Nucleus accumbens (tissue), 56 donors: ENCODE results near the gene COMMD2.

Experiments used
- DNase-seq, 56 donors: peaks; one replicate each; lab custom pipeline; 2025; lab: John Stamatoyannopoulos, UW

The COMMD2 gene

GRCh38 chr3:149752051-149752787 lies at the start of gene COMMD2:
Gene COMMD2 (minus strand): TSS chr3:149752489. CDS start chr3:149752444, 45 bp downstream.
- DNase-seq = peak; percentile 9 to 83 (median 59)

- DNase-seq = no peak
These were observed 49.4 kb upstream of the COMMD2 start for GRCh38 chr3:149801639-149802038.

GRCh38 chr3:149801195-149801594 lies 48.9 kb upstream of the COMMD2 start:
- DNase-seq = no peak

- no peak for DNase-seq
These were observed 48.4 kb upstream of the COMMD2 start for GRCh38 chr3:149800693-149801092.

- no peak for DNase-seq
These were observed 43.7 kb upstream of the COMMD2 start for GRCh38 chr3:149796026-149796425.

DNA sequence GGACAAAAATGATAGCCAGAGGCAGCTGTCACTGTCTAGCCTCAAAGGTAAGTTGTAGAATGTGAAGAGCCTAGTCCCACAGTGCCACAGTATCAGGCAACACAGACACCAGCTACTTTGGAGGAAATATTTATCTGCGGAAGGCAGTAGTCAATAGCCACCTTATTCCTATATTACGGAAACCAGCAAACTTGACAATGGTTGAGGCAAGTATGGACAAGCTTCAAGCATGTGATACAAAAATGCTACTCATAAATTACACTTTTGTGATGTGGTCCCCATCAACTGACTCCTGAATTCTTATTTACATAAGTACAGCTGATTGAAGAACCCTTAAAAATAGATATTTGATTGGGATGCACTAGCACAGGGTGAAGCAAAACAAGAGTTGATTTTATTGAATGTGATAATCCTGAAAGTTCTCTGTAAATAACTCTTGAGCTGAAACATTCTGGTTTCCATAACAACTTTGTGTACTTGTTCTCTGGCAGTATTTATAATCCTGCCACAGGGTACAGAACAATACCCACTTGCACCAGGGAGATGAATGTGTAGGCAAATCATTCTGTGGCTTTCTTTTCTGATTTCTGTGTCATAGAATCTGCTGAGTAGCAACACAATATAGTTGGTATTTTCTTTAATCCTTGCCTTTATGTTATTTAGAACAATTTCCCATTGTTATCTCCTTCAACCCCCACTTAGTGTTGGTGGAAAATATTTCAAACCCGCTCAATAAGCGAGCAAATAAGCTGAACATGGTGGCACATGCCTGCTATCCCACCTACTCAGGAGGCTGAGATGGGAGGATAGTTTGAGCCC lies 40.4 kb upstream of the COMMD2 start, which contains the start of gene ANKUB1:
Gene ANKUB1, minus strand, starts transcription at position 103 of the 819 bp plus-strand sequence. CDS start 188 bp downstream, outside the sequence.
- no peak for DNase-seq

GRCh38 chr3:149790698-149791097 lies 38.4 kb upstream of the COMMD2 start:
- no peak for DNase-seq

DNA sequence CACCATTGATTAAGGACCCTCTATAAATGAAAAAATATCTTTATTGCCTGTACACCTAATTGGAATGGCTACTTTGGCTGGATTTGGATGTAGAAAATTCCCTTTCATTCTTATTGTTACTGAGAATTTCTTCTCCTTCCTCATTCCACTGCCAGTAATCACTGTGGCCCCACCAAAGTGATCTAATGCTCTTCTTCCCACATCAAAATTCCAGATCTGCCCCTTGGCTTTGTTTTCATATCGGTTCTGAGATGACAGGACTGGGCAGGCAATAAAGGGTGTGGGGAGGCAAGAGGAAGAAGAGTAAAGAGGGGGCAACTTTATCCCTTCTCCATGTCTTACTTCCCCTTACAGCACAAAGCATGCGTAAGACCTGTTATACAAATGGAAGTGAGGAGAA lies 38.0 kb upstream of the COMMD2 start:
- no peak for DNase-seq

- no peak for DNase-seq
These were observed 31.9 kb upstream of the COMMD2 start for GRCh38 chr3:149784064-149784704.

- no peak for DNase-seq
These were observed 31.3 kb upstream of the COMMD2 start for GRCh38 chr3:149783576-149783975.

DNA sequence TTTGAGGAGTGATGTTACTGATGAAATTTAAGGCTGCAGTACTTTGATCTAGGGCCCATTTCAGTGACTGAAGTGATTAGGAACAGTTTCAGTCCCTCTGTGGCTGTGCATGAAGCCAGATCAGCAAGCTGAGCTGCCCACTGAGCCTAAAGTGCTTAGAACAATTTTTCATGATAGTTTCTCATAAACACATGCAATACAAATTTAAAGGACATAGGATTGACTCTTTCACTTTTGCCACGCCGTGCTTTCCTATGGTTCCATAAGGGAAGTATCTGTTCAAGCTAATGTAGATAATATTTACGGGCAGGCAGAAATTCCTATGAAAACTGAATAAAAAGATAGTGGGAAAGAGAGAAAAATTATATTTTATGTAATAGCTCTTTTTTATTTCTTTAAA lies 29.5 kb upstream of the COMMD2 start:
- DNase-seq = no peak

GRCh38 chr3:149781211-149781610 lies 28.9 kb upstream of the COMMD2 start:
- DNase-seq = no peak

DNA sequence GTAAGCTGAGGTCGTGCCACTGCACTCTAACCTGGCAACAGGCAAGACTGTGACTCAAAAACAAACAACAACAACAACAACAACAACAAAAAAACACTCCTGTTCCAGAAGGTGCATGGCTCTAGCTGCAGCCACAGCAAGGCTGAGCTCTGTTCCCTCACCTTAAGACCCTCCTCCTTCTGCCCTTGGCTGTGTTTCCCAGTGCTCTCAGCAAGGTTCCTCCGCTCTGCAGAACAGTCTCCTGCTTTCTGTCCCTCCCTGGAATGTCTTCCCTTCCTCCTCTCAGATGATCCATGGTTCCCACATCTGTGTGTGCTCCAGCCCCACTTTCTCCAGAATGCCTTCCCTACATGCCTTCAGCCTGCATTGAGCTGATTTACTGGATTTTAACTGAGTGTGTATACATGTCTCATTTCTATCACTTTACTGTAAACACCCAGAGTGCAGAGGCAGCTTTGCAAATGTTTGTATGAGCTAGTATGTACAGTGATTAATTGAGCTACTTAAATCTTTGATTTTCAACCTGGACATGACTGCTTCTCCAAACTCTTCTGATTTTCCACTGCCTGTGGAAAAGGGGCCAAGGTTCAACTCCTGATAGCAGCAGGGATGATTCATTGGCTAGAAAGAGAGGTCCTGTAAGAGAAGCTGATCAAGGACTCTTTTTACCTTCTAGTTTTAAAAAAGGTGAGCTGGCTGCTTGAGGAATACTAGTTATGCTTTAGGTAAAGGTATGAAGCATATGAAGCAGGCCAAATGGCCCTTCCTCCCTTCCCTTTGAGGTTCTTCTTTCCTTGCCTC lies 25.3 kb upstream of the COMMD2 start:
- DNase-seq = no peak

GRCh38 chr3:149776170-149776569 lies 23.9 kb upstream of the COMMD2 start:
- no peak for DNase-seq

- no peak for DNase-seq
These were observed 20.6 kb upstream of the COMMD2 start for GRCh38 chr3:149772861-149773260.

- DNase-seq = peak in 18 of 56 donors; percentile 1 to 53 (median 6)
These were observed 19.5 kb upstream of the COMMD2 start for GRCh38 chr3:149771652-149772271.

DNA sequence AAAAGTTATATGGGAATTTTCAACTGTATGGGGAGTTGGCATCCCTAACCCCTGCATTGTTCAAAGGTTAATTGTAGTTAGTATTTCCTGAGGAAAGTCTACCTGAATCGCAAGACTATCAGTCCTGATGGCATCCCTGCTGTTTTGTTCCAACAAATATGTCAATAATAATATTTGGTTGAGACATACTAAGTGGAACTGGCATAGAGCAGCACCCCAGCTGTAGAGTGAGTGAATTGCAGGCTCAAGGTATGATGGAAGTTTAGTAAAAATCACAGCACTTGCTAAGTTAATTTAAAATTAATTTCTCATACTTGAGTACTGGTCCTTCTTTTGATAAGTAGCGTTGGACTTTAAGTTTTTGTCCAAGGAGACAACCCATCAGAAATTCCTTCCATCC lies 18.0 kb upstream of the COMMD2 start:
- no peak for DNase-seq

- DNase-seq = no peak
These were observed 16.4 kb upstream of the COMMD2 start for GRCh38 chr3:149768704-149769103.

GRCh38 chr3:149767720-149768119 lies 15.4 kb upstream of the COMMD2 start:
- DNase-seq = peak in 54 of 56 donors; percentile 10 to 94 (median 73)
